Measurements from ENCODE around the gene C16orf96. TPM values are rescaled to one million over a fixed set of nuclear protein-coding genes. Genes with fewer than 3 reads are reported as not detected.

The C16orf96 gene
- total and polyA plus RNA-seq, 2 experiments from 2014 or later, result not detected

DNA sequence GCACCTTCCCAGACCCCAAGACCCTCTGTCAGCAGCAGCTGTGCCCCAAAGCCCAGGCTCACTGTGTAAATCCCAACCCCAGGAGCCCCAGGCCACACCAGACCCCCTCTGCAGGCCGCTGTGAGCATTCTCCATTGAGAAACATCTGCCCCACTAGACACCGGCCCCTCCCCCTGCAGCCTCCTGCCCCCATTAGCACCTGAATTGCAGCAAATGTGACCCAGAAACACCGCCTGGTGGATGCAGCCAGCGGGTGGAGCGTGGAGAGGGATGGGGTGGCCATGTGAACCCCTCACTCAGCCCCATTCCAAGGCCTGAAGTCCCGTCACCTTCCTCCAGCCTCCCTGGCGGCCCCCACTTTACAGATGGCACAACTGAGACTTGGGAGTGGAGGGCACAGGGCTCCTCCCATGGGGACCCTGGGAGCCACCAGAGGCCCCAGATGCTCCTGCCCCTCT, 56.4 kb downstream of the C16orf96 start:
- Histone ChIP-seq H3K4me2 (ENCODE audit: unreplicated experiment) (peak overlapping the region; percentile 90), H3K4me3 (peak overlapping the region; percentile 85), H3K79me2 (ENCODE audit: insufficient read depth) (peaks cover 55% of the 10 kb centered on the region)

DNA sequence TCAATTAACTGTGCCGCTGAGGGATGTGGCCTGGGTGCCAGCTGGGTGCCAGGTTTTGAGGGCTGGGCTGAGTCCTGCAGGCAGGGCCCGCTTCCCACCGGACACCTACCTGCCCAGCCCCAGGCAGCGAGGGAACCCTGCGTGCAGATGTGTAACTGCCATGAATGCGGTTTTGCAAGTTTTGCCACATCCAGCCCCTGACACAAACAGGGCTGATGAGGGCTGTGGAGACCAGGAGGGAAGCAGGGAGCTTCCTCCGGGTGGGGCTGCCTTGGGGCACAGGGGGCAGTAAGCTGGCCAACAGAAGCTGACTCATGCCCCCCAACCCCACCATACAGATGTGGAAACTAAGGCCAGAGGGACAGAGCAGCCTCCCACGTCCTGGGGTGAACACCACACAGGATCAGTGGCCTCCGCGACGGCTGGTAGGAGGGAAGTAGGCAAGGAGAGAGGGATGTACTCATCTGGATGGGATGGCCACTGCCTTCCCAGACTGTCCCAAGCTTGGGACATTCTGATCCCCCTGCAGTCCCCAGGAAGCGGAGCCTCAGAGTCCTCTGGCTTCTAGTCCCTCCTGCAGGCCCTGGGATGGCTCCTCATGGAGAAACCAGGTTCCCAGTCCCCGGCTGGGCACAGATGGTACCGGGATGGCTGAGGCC, 57.0 kb downstream of the C16orf96 start:
- Histone ChIP-seq H3K4me1 (ENCODE audit: insufficient read depth) (peaks cover 28% of the 10 kb centered on the region), H3K4me3 (peak overlapping the region; percentile 85), H3K9ac (peak overlapping the region; percentile 88), H3K9me2 (ENCODE audit: insufficient read depth) (no peaks in the 10 kb centered on the region), H3K79me2 (ENCODE audit: insufficient read depth) (peaks cover 60% of the 10 kb centered on the region), H4K20me1 (ENCODE audit: insufficient read depth) (no peaks in the 10 kb centered on the region), H3K9me3 (ENCODE audit: low read depth) (no peaks in the 10 kb centered on the region), H2AFZ (no peak overlapping the region), H3K27ac (peak overlapping the region; percentile 71), H3K27me3 (replicated peaks; ENCODE audit: insufficient read depth) (no peaks in the 10 kb centered on the region), H3K36me3 (ENCODE audit: low read depth) (no peaks in the 10 kb centered on the region), H3K4me2 (ENCODE audit: unreplicated experiment) (peak overlapping the region; percentile 90), H3F3A (ENCODE audit: insufficient read depth) (peaks cover 6% of the 10 kb centered on the region; the same call in 1 of the 2 replicates)
- in situ Hi-C loops (cut with MboI), result no loop called here
- WGBS, 2 experiments (ENCODE audit: low coverage in 1 of 2, low lambda C conversion rate in 2 of 2, missing lambda C conversion rate in 2 of 2), result 41 to 53% methylated on average over 14 of the region's 14 CpGs
- TF ChIP-seq EZH2phosphoT487 (IDR thresholded peaks at IDR 0.05; ENCODE audit: insufficient read depth, low read depth) (no peak), EZH2 (IDR thresholded peaks at IDR 0.05; ENCODE audit: insufficient read depth, poor library complexity, severe bottlenecking) (no peak)
- DNase-seq, result peak; percentile 36

More for the DNA sequence above, 56.4 kb downstream of the C16orf96 start:
- peak overlapping the region; percentile 88; the same call in 1 of the 2 replicates for H3K9ac ChIP-seq
- peaks cover 6% of the 10 kb centered on the region; the same call in 1 of the 2 replicates for H3F3A ChIP-seq (ENCODE audit: insufficient read depth)
- H2AFZ ChIP-seq, result no peak overlapping the region
- H3K27ac ChIP-seq, result no peak overlapping the region
- peak; percentile 26 for DNase-seq
- no peaks in the 10 kb centered on the region for H3K9me2 ChIP-seq (ENCODE audit: insufficient read depth)
- no peaks in the 10 kb centered on the region for H4K20me1 ChIP-seq (ENCODE audit: insufficient read depth)
- H3K27me3 ChIP-seq (replicated peaks; ENCODE audit: insufficient read depth), result no peaks in the 10 kb centered on the region
- no peaks in the 10 kb centered on the region for H3K36me3 ChIP-seq (ENCODE audit: low read depth)
- no peaks in the 10 kb centered on the region for H3K9me3 ChIP-seq (ENCODE audit: low read depth)
- TF ChIP-seq EZH2phosphoT487 (IDR thresholded peaks at IDR 0.05; ENCODE audit: insufficient read depth, low read depth), result no peak
- no peak for TF ChIP-seq EZH2 (IDR thresholded peaks at IDR 0.05; ENCODE audit: insufficient read depth, poor library complexity, severe bottlenecking)
- peaks cover 28% of the 10 kb centered on the region for H3K4me1 ChIP-seq (ENCODE audit: insufficient read depth)
- in situ Hi-C loops (cut with MboI), result no loop called here
- WGBS, 2 experiments (ENCODE audit: low coverage in 1 of 2, low lambda C conversion rate in 2 of 2, missing lambda C conversion rate in 2 of 2), result 94 to 96% methylated on average over 7 of the region's 7 CpGs

DNA sequence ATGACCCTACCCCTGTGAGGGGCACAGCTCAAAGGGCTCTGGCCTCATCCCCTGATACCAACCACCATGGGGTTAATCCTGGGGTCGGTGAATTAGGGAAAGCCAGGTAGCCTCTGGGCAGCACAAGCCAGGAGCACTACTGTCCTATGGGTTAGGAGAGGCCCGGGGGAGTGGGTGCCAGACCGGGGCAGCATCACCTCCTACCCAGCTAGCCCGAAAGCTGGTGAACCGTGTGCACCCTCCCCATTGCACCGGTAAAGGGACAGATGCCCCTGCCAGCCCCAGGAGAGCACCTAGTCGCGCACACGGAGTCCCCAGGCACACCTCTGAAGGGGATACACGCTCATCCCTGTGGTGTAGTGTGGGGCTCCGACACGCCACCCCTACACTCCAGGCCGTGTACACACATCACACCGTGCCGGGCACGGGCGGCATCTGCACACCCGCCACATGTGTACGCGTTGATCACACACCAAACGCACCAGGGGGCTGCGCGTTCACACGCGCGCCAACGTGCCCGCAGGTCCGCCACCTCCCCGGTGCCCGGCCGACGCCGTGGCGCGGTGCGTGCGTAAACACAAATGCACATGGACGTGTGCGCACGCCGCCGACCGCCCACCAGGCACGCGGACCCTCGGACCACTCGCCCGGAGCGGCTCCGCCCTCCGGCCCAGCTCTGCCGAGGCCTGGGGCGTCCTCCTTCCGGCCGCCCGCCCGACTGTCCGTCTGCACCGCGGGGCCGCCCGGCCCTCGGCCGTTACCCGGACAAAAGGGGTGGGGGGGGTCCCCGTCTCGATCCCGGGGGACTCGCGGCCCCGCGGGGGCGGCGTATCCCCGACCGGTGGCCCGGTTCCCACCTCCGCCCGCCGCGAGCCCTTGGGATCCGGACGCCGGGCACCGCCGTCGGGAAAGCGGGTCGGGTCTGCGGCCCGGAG, 57.8 kb downstream of the C16orf96 start:
- H3K4me3 ChIP-seq, result peak overlapping the region; percentile 85
- H3K27ac ChIP-seq, result peak overlapping the region; percentile 71
- in situ Hi-C loops (cut with MboI), result no loop called here
- peaks cover 6% of the 10 kb centered on the region; the same call in 1 of the 2 replicates for H3F3A ChIP-seq (ENCODE audit: insufficient read depth)
- TF ChIP-seq EZH2 (IDR thresholded peaks at IDR 0.05; ENCODE audit: insufficient read depth, poor library complexity, severe bottlenecking) (no peak), EZH2phosphoT487 (IDR thresholded peaks at IDR 0.05; ENCODE audit: insufficient read depth, low read depth) (no peak)
- H3K4me1 ChIP-seq (ENCODE audit: insufficient read depth), result peaks cover 28% of the 10 kb centered on the region
- peak; percentile 72 for DNase-seq
- no peaks in the 10 kb centered on the region for H3K9me3 ChIP-seq (ENCODE audit: low read depth)
- H3K27me3 ChIP-seq (replicated peaks; ENCODE audit: insufficient read depth), result no peaks in the 10 kb centered on the region
- no peaks in the 10 kb centered on the region for H3K9me2 ChIP-seq (ENCODE audit: insufficient read depth)
- peak overlapping the region; percentile 88 for H3K9ac ChIP-seq
- H3K79me2 ChIP-seq (ENCODE audit: insufficient read depth), result peaks cover 56% of the 10 kb centered on the region
- 1% methylated on average over 45 to 60 of the region's 92 CpGs for WGBS, 2 experiments (ENCODE audit: low coverage in 1 of 2, low lambda C conversion rate in 2 of 2, missing lambda C conversion rate in 2 of 2)
- H4K20me1 ChIP-seq (ENCODE audit: insufficient read depth), result no peaks in the 10 kb centered on the region
- H2AFZ ChIP-seq, result no peak overlapping the region
- no peaks in the 10 kb centered on the region for H3K36me3 ChIP-seq (ENCODE audit: low read depth)
- peak overlapping the region; percentile 90 for H3K4me2 ChIP-seq (ENCODE audit: unreplicated experiment)

Measured in GM23248 (cell line).